Activated CD4-positive, alpha-beta memory T cell treated with anti-CD3 and anti-CD28 coated beads for 36 hours (primary cell): ENCODE results near the gene C20orf204. TPM values are rescaled to one million over a fixed set of nuclear protein-coding genes. Genes with fewer than 3 reads are reported as not detected.
A peak's percentile ranks its signal among the peaks of the same experiment; 100 is the strongest.

Experiments
- CTCF ChIA-PET: fragments of 350-600 bp; sonication (Branson Sonifier 250); formaldehyde crosslinking; loops from one replicate; lab custom pipeline; 2021; ENCODE audit warnings: antibody characterized with exemption, inconsistent platforms; lab: Charles Lee
- POLR2A ChIA-PET: fragments of 350-600 bp; sonication (Branson Sonifier 250); formaldehyde crosslinking; loops from one replicate; lab custom pipeline; 2021; ENCODE audit warnings: antibody characterized with exemption; lab: Charles Lee
- DNase-seq: peaks from one replicate; pipeline ENCODE4 v3.0.0-alpha.2; 2020
- H3K27ac Mint-ChIP-seq: one replicate; pipeline ENCODE4 v1.8.0; 2021; ENCODE audit warnings: mixed read lengths
- H3K27me3 Mint-ChIP-seq: one replicate; pipeline ENCODE4 v1.8.0; 2021; ENCODE audit warnings: mixed read lengths
- H3K36me3 Mint-ChIP-seq: one replicate; pipeline ENCODE4 v1.8.0; 2021; ENCODE audit warnings: mixed read lengths
- H3K4me1 Mint-ChIP-seq: one replicate; pipeline ENCODE4 v1.8.0; 2021; ENCODE audit warnings: low read depth, mixed read lengths
- H3K4me3 Mint-ChIP-seq: one replicate; pipeline ENCODE4 v1.8.0; 2021; ENCODE audit warnings: mild to moderate bottlenecking, mixed read lengths
- H3K9me3 Mint-ChIP-seq: one replicate; pipeline ENCODE4 v1.8.0; 2021; ENCODE audit warnings: mixed read lengths
- intact Hi-C: fragments of 100-400 bp; cut with micrococcal nuclease; formaldehyde crosslinking; loops from one replicate; pipeline ENCODE4 v1.15.1; 2023
- total RNA-seq, 2 experiments: library from RNA; stranded (reverse); gene quantifications; one replicate each; pipeline ENCODE4 v1.2.3, GENCODE V29; 2021

C20orf204 gene
- total RNA-seq, 2 experiments from 2014 or later: 3.1 TPM

DNA sequence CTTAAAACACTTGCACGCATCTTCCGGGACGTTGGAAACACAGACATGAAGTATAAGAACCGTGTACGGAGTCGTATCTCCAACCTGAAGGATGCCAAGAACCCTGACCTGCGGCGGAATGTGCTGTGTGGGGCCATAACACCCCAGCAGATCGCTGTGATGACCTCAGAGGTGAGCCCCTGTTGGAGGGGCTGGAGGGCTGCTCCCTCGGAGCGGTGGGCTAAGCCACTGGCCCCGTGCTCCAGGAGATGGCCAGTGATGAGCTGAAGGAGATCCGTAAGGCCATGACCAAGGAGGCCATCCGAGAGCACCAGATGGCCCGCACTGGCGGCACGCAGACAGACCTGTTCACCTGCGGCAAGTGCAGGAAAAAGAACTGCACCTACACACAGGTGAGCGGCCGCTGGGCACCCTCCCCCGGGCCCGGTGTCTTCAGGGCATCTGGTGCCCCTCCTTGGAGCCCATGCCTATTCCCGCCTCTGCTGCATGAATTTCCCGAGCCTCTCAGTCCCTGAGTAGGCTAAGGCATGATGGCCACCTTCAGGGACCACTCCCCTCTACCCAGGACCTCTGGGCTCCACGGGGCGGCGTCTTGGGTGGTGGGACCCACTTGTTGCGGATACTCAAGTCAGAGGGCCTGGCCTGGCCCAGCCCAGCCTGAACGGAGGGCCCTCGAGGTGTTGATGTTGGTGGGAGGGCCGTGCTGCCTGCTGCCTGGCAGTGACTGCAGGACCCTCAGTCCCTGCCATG lies 34.4 kb downstream of the C20orf204 start:
- H3K36me3 Mint-ChIP-seq: peaks cover under 1% of the 10 kb centered on the region
- no peak overlapping the region for H3K27ac Mint-ChIP-seq
- H3K9me3 Mint-ChIP-seq: no peaks in the 10 kb centered on the region
- ChIA-PET CTCF (interaction anchor here (0.8 to 1.3 kb wide), 5 partner anchors 8 to 51 kb away, joined by 3 to 8 read pairs (median 4); partner anchors contain the start of gene RGS19), POLR2A (interaction anchor here (0.6 to 0.8 kb wide), 2 partner anchors 9 to 940 kb away, joined by 3 read pairs; partner anchors contain the start of genes OPRL1 and RGS19)
- no peak overlapping the region for H3K4me3 Mint-ChIP-seq
- intact Hi-C loops: no loop called here
- H3K4me1 Mint-ChIP-seq: peaks cover 26% of the 10 kb centered on the region
- H3K27me3 Mint-ChIP-seq: no peaks in the 10 kb centered on the region
- no peak for DNase-seq

GRCh38 chr20:64071341-64072332 lies 35.7 kb downstream of the C20orf204 start:
- POLR2A ChIA-PET: no interaction called here
- H3K27ac Mint-ChIP-seq: no peak overlapping the region
- peaks cover 3% of the 10 kb centered on the region for H3K36me3 Mint-ChIP-seq
- CTCF ChIA-PET: interaction anchor here (1.0 kb wide), 1 partner anchor 30 kb away, joined by 4 read pairs; no protein-coding TSS in a partner anchor
- H3K9me3 Mint-ChIP-seq: no peaks in the 10 kb centered on the region
- H3K4me1 Mint-ChIP-seq: peaks cover 14% of the 10 kb centered on the region
- no peak overlapping the region for H3K4me3 Mint-ChIP-seq
- H3K27me3 Mint-ChIP-seq: no peaks in the 10 kb centered on the region
- no peak for DNase-seq
- intact Hi-C loops: no loop called here

DNA sequence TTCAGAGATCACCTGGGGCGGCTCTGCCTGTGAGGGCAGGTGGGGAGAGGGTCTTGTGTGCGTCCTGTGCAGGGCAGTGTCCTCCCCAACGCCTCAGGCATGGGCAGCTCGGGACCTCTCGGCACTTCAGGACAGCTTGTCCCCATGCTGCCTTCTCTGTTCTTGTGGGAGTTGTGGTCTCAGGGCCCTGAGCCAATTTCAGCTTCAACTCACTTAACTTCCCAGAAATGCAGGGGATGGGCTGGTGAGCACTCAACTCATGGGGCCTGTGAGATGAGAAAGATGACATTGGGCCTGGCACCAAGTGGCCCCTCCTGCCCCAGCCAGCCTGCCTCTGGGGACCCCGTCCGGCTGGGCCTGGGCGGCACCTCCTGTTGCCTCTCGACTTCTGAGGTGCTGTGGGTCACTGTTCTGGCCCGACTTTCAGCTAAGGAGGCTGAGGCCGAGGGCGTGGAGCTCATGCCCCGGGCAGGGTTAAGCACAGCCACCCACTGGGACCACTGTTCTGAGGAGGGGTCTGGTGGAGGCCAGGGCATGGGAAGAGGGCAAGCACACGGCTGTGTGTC lies 36.6 kb downstream of the C20orf204 start:
- peaks cover 3% of the 10 kb centered on the region for H3K36me3 Mint-ChIP-seq
- intact Hi-C loops: no loop called here
- H3K4me1 Mint-ChIP-seq: peaks cover 9% of the 10 kb centered on the region
- H3K27ac Mint-ChIP-seq: no peak overlapping the region
- CTCF ChIA-PET: interaction anchor here (1.0 kb wide), 1 partner anchor 29 kb away, joined by 4 read pairs; no protein-coding TSS in a partner anchor
- no peak overlapping the region for H3K4me3 Mint-ChIP-seq
- no peak for DNase-seq
- POLR2A ChIA-PET: no interaction called here
- no peaks in the 10 kb centered on the region for H3K27me3 Mint-ChIP-seq
- no peaks in the 10 kb centered on the region for H3K9me3 Mint-ChIP-seq

DNA sequence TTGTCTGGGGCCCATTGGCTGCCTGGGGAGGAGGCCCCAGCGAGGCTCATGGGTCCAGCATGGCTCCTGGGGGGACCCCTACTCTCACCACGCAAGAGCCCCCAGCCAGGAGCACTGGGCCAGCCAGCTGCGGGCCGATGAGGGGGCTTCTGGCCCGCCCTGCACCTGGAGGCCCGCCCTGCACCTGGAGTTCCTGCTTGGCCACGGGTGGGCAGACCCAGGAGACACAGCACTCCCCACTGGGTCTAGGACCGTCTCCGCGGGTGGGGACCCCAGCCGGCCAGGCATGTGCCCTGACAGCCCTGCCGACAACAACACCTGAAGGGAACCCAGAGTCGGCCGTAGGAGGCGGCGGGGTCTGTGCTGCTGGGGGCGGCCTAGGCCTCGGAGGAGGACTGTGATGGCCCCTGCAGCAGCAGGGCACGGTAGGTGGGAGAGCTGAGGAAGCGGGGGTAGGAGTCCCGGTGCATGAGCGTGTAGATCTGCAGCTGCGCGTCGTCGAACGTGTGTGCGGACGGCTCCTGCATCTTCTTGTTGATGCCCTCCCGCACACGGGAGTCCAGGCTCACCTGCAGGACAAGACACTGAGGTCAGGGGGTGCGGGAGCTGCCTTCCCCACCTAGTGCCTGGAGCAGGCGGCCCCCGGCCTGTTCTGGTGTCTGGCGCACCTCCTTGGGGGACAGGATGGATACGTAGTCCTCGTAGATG lies 37.6 kb downstream of the C20orf204 start:
- POLR2A ChIA-PET: no interaction called here
- CTCF ChIA-PET: no interaction called here
- H3K9me3 Mint-ChIP-seq: no peaks in the 10 kb centered on the region

GRCh38 chr20:64074184-64074789 lies 38.3 kb downstream of the C20orf204 start:
- Mint-ChIP-seq H3K9me3 (no peaks in the 10 kb centered on the region), H3K27ac (no peak overlapping the region), H3K4me3 (no peak overlapping the region), H3K4me1 (peaks cover 8% of the 10 kb centered on the region), H3K36me3 (peaks cover 3% of the 10 kb centered on the region), H3K27me3 (no peaks in the 10 kb centered on the region)
- POLR2A ChIA-PET: no interaction called here
- no peak for DNase-seq
- CTCF ChIA-PET: no interaction called here
- intact Hi-C loops: no loop called here

More for the DNA sequence above, 37.6 kb downstream of the C20orf204 start:
- H3K27me3 Mint-ChIP-seq: no peaks in the 10 kb centered on the region
- intact Hi-C loops: no loop called here
- H3K4me1 Mint-ChIP-seq: peaks cover 8% of the 10 kb centered on the region
- peaks cover 3% of the 10 kb centered on the region for H3K36me3 Mint-ChIP-seq
- no peak for DNase-seq
- no peak overlapping the region for H3K4me3 Mint-ChIP-seq
- H3K27ac Mint-ChIP-seq: no peak overlapping the region

DNA sequence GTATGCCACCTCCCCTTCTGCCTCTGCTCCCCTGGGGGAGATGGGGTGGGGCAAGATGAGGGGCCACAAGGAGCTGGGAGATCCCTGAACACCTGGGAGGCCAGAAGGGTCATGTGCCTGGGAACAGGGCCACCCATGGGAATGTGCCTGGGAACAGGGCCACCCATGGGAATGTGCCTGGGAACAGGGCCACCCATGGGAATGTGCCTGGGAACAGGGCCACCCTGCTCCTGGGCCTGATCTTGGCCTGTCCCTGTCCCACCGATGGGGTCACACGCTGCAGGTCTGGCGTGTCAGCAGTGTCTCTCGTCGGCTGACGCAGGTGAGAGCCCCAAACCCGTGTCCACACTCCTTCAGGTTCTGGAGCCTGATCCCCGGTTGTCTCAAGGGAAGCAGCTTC lies 39.0 kb downstream of the C20orf204 start:
- peaks cover 3% of the 10 kb centered on the region for H3K36me3 Mint-ChIP-seq
- H3K27ac Mint-ChIP-seq: no peak overlapping the region
- peaks cover 8% of the 10 kb centered on the region for H3K4me1 Mint-ChIP-seq
- ChIA-PET CTCF (interaction anchor here (1.1 kb wide), 1 partner anchor 9 kb away, joined by 3 read pairs; no protein-coding TSS in a partner anchor), POLR2A (no interaction called here)
- no peak for DNase-seq
- no peaks in the 10 kb centered on the region for H3K27me3 Mint-ChIP-seq
- intact Hi-C loops: loop anchor here (5.0 kb wide), 1 partner anchor 182 kb away; the partner anchor contains the start of gene PCMTD2
- H3K9me3 Mint-ChIP-seq: no peaks in the 10 kb centered on the region
- H3K4me3 Mint-ChIP-seq: no peak overlapping the region

- no peak for DNase-seq
- H3K9me3 Mint-ChIP-seq: no peaks in the 10 kb centered on the region
- peaks cover 3% of the 10 kb centered on the region for H3K36me3 Mint-ChIP-seq
- H3K27me3 Mint-ChIP-seq: no peaks in the 10 kb centered on the region
- H3K27ac Mint-ChIP-seq: peak overlapping the region; percentile 38
- CTCF ChIA-PET: interaction anchor here (1.1 kb wide), 1 partner anchor 8 kb away, joined by 3 read pairs; no protein-coding TSS in a partner anchor
- no peak overlapping the region for H3K4me3 Mint-ChIP-seq
- intact Hi-C loops: loop anchor here (5.0 kb wide), 1 partner anchor 182 kb away; the partner anchor contains the start of gene PCMTD2
- POLR2A ChIA-PET: interaction anchor here (1.7 kb wide), 1 partner anchor 10 kb away, joined by 4 read pairs; no protein-coding TSS in a partner anchor
- H3K4me1 Mint-ChIP-seq: peaks cover 8% of the 10 kb centered on the region
Observed at GRCh38 chr20:64075556-64075955, 39.6 kb downstream of the C20orf204 start.

- intact Hi-C loops: loop anchor here (5.0 kb wide), 1 partner anchor 181 kb away; the partner anchor contains the start of gene PCMTD2
- no peak for DNase-seq
- ChIA-PET CTCF (interaction anchor here (0.7 to 3.6 kb wide), 4 partner anchors 7 to 37 kb away, joined by 3 to 18 read pairs (median 3); partner anchors contain the start of gene TCEA2), POLR2A (interaction anchor here (1.7 kb wide), 1 partner anchor 10 kb away, joined by 4 read pairs; no protein-coding TSS in a partner anchor)
- Mint-ChIP-seq H3K27ac (peak overlapping the region; percentile 76), H3K4me1 (peaks cover 11% of the 10 kb centered on the region), H3K4me3 (peak overlapping the region; percentile 90), H3K36me3 (peaks cover 3% of the 10 kb centered on the region), H3K9me3 (no peaks in the 10 kb centered on the region), H3K27me3 (no peaks in the 10 kb centered on the region)
Observed at GRCh38 chr20:64076061-64076997, 40.3 kb downstream of the C20orf204 start.

DNA sequence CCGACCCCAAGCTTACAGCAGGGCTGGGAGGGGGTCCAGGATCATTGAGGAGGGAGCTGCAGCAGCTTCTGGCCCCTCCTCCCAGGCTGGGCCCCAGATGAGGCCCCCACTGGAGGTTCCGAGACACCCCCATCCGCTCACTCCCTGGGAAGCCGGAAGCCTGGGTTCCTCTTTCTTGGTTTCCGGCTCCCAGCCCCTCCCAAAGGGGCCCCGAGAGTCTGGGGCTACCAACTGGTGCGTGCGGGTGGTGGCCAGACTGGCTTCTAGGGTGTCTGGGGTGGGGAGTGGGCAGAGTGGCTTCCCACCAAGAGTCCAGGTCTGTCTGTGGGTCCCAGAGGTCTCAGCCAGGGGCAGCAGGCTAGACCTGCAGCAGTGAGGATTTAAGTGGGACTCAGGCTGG lies 41.1 kb downstream of the C20orf204 start:
- ChIA-PET CTCF (interaction anchor here (0.6 to 3.6 kb wide), 4 partner anchors 14 to 123 kb away, joined by 3 to 18 read pairs (median 4); partner anchors contain the start of gene TCEA2), POLR2A (interaction anchor here (1.5 to 1.7 kb wide), 3 partner anchors 11 to 179 kb away, joined by 3 to 5 read pairs (median 4); no protein-coding TSS in a partner anchor)
- no peaks in the 10 kb centered on the region for H3K9me3 Mint-ChIP-seq
- peak; percentile 68 for DNase-seq
- H3K27me3 Mint-ChIP-seq: no peaks in the 10 kb centered on the region
- H3K4me3 Mint-ChIP-seq: peak overlapping the region; percentile 90
- peaks cover 3% of the 10 kb centered on the region for H3K36me3 Mint-ChIP-seq
- peak overlapping the region; percentile 92 for H3K27ac Mint-ChIP-seq
- intact Hi-C loops: loop anchor here (1.0 to 5.0 kb wide), 2 partner anchors 11 to 180 kb away; partner anchors contain the start of gene PCMTD2
- H3K4me1 Mint-ChIP-seq: peaks cover 15% of the 10 kb centered on the region
